ENCODE results near the gene KHK. TPM values are rescaled to one million over a fixed set of nuclear protein-coding genes. Genes with fewer than 3 reads are reported as not detected.

The KHK gene
- total RNA-seq (1.7 TPM), polyA plus RNA-seq (6.8 TPM)

DNA sequence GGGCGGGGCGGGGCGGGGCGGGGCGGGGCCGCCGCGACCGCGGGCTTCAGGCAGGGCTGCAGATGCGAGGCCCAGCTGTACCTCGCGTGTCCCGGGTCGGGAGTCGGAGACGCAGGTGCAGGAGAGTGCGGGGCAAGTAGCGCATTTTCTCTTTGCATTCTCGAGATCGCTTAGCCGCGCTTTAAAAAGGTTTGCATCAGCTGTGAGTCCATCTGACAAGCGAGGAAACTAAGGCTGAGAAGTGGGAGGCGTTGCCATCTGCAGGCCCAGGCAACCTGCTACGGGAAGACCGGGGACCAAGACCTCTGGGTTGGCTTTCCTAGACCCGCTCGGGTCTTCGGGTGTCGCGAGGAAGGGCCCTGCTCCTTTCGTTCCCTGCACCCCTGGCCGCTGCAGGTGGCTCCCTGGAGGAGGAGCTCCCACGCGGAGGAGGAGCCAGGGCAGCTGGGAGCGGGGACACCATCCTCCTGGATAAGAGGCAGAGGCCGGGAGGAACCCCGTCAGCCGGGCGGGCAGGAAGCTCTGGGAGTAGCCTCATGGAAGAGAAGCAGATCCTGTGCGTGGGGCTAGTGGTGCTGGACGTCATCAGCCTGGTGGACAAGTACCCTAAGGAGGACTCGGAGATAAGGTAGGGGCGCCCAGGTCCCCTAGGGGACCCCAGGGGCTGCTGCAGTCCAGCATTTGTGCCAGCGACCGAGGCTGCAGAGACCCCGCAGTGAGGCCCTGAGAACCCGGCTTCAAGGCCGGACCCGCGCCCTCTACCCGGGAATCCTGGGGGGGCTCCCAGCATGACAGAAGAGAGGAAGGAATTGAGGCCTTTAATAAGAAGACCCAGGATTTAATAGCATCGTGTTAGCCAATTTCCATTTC lies at the start of gene KHK:
Gene KHK (plus strand): TSS at position 49 of the 870 bp plus-strand sequence. CDS start 488 bp downstream, at position 537.
- no peak for DNase-seq (ENCODE audit: extremely low spot score)
- Histone ChIP-seq H3K4me1 (ENCODE audit: insufficient read depth) (peaks cover 1% of the 10 kb centered on the region), H3K27ac (ENCODE audit: low read depth) (peak within 1 kb of the TSS; percentile 79), H3K4me3 (ENCODE audit: low read depth, low read length) (peak within 1 kb of the TSS; percentile 60), H3K36me3 (ENCODE audit: insufficient read depth) (no peaks in the 10 kb centered on the region)
- 9% methylated on average over 54 of the region's 54 CpGs for WGBS

DNA sequence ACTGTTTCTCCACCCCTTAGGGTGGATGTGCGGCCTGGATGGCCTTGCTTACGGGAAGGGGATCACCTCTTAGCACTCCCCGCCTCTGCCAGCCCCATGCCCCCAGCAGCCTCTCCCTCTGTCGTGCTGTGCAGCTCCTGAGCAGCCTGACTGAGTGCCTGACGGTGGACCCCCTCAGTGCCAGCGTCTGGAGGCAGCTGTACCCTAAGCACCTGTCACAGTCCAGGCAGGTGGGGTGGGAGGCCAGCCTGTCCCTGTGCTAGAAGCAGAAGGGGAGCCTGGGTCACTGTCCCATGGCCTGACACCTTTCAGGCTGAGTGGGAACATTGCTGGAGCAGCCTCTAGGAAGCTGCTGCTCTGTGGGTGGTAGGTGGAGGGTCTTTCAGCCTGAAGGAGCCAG lies 48.6 kb upstream of the KHK start:
- DNase-seq (ENCODE audit: extremely low spot score) = no peak
- no peaks in the 10 kb centered on the region for H3K36me3 ChIP-seq (ENCODE audit: insufficient read depth)
- no peaks in the 10 kb centered on the region for H3K4me1 ChIP-seq (ENCODE audit: insufficient read depth)
- 93% methylated on average over 6 of the region's 6 CpGs for WGBS
- H3K4me3 ChIP-seq (ENCODE audit: low read depth, low read length) = no peak overlapping the region
- no peak overlapping the region for H3K27ac ChIP-seq (ENCODE audit: low read depth)

GRCh38 chr2:27038631-27039339 lies 47.8 kb upstream of the KHK start:
- no peak for DNase-seq (ENCODE audit: extremely low spot score)
- no peaks in the 10 kb centered on the region for H3K36me3 ChIP-seq (ENCODE audit: insufficient read depth)
- no peaks in the 10 kb centered on the region for H3K4me1 ChIP-seq (ENCODE audit: insufficient read depth)
- H3K27ac ChIP-seq (ENCODE audit: low read depth) = no peak overlapping the region
- no peak overlapping the region for H3K4me3 ChIP-seq (ENCODE audit: low read depth, low read length)
- 85% methylated on average over 17 of the region's 17 CpGs for WGBS

DNA sequence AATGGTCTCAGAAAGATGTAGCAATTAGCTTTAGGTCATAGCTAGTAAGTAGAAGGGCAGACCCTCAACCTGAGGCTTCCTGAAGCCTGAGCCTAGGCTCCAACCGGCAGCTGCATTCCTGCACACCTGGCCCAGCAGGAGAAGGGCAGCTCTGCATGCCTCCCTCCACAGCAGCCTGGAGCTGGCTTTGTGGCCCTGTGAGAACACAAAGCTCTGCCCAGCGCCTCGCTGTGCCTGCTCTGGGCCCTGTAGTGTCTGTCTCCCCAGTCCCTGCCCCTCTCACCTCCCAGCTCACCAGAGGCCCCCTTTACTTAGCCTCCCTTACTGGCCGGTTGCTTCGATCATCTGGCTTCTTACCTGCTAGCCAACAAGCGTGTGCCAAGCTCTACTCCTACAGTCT lies 47.1 kb upstream of the KHK start:
- Histone ChIP-seq H3K36me3 (ENCODE audit: insufficient read depth) (no peaks in the 10 kb centered on the region), H3K4me3 (ENCODE audit: low read depth, low read length) (no peak overlapping the region), H3K4me1 (ENCODE audit: insufficient read depth) (no peaks in the 10 kb centered on the region), H3K27ac (ENCODE audit: low read depth) (no peak overlapping the region)
- WGBS = 91% methylated on average over 6 of the region's 6 CpGs
- no peak for DNase-seq (ENCODE audit: extremely low spot score)

DNA sequence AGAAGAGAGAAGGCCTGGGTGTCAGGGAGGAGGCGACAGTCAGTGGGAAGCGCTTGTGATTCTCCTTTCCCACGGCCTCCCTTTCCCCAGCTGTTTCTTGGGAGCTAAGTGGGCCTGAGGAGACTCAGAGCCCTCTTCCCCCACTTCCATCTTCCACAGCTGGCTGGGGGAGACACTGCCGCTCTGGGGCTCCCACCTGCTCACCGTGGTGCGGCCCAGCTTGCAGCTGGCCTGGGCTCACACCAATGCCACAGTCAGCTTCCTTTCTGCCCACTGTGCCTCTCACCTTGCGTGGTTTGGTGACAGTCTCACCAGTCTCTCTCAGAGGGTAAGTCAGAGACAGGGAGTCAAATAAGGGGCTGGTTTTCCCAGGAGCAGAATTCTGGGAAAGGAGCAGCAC lies 46.7 kb upstream of the KHK start:
- Histone ChIP-seq H3K4me1 (ENCODE audit: insufficient read depth) (no peaks in the 10 kb centered on the region), H3K4me3 (ENCODE audit: low read depth, low read length) (no peak overlapping the region), H3K36me3 (ENCODE audit: insufficient read depth) (no peaks in the 10 kb centered on the region), H3K27ac (ENCODE audit: low read depth) (no peak overlapping the region)
- DNase-seq (ENCODE audit: extremely low spot score) = no peak
- WGBS = 92% methylated on average over 7 of the region's 7 CpGs

DNA sequence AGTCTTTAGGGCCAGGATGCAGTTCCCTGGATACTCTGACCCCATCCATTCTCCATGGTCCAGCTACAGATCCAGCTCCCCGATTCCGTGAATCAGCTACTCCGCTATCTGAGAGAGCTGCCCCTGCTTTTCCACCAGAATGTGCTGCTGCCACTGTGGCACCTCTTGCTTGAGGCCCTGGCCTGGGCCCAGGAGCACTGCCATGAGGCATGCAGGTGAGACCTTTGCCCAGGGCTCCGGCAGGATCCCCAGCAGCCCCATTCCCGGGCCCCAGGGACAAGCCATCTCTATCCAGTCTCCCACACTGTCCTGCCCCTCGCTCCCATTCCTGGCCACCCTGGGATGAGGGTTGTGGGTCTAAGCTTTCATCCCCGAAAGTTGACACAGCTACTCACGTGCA lies 46.3 kb upstream of the KHK start:
- WGBS = 95% methylated on average over 8 of the region's 8 CpGs
- DNase-seq (ENCODE audit: extremely low spot score) = no peak
- H3K36me3 ChIP-seq (ENCODE audit: insufficient read depth) = no peaks in the 10 kb centered on the region
- H3K4me3 ChIP-seq (ENCODE audit: low read depth, low read length) = no peak overlapping the region
- H3K4me1 ChIP-seq (ENCODE audit: insufficient read depth) = no peaks in the 10 kb centered on the region
- no peak overlapping the region for H3K27ac ChIP-seq (ENCODE audit: low read depth)

- H3K4me3 ChIP-seq (ENCODE audit: low read depth, low read length) = no peak overlapping the region
- WGBS = 28% methylated on average over 5 of the region's 5 CpGs
- no peaks in the 10 kb centered on the region for H3K4me1 ChIP-seq (ENCODE audit: insufficient read depth)
- DNase-seq (ENCODE audit: extremely low spot score) = no peak
- no peak overlapping the region for H3K27ac ChIP-seq (ENCODE audit: low read depth)
- no peaks in the 10 kb centered on the region for H3K36me3 ChIP-seq (ENCODE audit: insufficient read depth)
These were observed 44.8 kb upstream of the KHK start for GRCh38 chr2:27041752-27042151.

DNA sequence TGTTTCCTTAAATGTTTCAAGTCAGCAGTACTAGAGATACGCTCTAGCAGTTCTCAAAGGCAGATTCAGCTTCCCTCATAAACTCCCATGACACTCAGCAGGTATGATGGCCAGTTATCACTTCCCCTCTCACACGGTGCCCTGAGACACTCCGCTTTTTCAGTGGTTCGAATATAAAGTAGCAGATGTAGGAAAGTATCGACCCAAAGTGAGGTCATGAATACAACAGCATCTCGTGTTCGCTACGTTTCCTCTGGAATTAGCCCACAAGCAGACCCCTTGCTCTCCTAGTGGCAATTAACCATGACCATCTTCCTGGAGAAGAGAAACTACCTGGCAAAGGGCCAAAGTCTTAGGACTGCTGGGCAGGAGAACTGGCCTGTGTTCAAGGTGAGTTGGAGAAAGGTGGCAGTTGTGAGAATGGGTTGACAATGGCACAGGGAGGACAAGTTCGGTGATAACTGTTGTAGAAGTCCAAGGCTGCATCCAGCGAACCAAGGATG lies 44.4 kb upstream of the KHK start:
- no peak overlapping the region for H3K4me3 ChIP-seq (ENCODE audit: low read depth, low read length)
- H3K4me1 ChIP-seq (ENCODE audit: insufficient read depth) = no peaks in the 10 kb centered on the region
- no peak for DNase-seq (ENCODE audit: extremely low spot score)
- no peak overlapping the region for H3K27ac ChIP-seq (ENCODE audit: low read depth)
- 50% methylated on average over 10 of the region's 10 CpGs for WGBS
- H3K36me3 ChIP-seq (ENCODE audit: insufficient read depth) = no peaks in the 10 kb centered on the region

GRCh38 chr2:27042985-27043634 lies 43.5 kb upstream of the KHK start:
- DNase-seq (ENCODE audit: extremely low spot score) = no peak
- H3K27ac ChIP-seq (ENCODE audit: low read depth) = no peak overlapping the region
- no peak overlapping the region for H3K4me3 ChIP-seq (ENCODE audit: low read depth, low read length)
- 65% methylated on average over 7 of the region's 7 CpGs for WGBS
- H3K36me3 ChIP-seq (ENCODE audit: insufficient read depth) = no peaks in the 10 kb centered on the region
- no peaks in the 10 kb centered on the region for H3K4me1 ChIP-seq (ENCODE audit: insufficient read depth)

DNA sequence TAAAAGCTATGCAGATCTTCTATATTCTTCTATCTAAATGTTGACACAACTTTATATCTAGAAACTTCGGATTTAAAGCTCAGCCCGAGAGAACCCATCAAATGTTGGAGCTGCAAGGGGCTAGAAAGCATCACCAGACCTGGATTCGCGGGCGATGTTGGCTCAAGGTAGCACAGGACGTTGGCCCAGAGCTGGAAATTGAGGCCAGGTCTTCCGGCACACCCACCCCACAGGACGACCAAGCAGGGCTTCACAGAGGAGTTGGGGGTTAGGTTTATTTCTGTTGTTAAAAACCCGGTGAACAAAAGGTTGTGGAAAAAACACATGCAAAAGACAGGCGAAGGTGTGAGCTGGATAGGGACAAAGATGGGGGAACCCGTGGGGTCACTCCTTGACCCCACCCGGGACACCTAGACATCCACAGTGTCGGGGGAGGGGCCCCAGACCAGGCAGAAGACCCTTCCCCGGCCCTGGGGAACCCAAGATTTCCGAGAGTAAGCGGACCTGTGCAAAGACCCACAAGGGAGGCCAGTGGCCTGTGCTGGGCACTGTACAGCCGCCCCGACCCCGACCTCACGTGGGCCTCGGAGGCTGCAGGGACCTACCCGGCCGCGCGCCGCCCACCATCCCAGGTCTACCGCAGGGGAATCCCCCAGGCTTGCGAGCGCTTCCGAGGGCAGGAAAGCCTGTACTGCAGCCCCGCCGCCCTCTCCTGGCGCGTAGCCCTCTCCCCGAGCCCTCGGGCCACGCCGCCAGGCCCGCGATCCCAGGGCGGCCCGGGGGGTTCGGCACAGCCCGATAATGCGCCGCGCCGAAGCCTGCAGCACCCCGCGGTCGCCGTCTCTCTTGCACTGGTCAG lies 36.9 kb upstream of the KHK start:
- WGBS = 7% methylated on average over 52 of the region's 52 CpGs
- Histone ChIP-seq H3K4me1 (ENCODE audit: insufficient read depth) (no peaks in the 10 kb centered on the region), H3K4me3 (ENCODE audit: low read depth, low read length) (peak overlapping the region; percentile 58), H3K27ac (ENCODE audit: low read depth) (peak overlapping the region; percentile 70), H3K36me3 (ENCODE audit: insufficient read depth) (no peaks in the 10 kb centered on the region)
- DNase-seq (ENCODE audit: extremely low spot score) = no peak

DNA sequence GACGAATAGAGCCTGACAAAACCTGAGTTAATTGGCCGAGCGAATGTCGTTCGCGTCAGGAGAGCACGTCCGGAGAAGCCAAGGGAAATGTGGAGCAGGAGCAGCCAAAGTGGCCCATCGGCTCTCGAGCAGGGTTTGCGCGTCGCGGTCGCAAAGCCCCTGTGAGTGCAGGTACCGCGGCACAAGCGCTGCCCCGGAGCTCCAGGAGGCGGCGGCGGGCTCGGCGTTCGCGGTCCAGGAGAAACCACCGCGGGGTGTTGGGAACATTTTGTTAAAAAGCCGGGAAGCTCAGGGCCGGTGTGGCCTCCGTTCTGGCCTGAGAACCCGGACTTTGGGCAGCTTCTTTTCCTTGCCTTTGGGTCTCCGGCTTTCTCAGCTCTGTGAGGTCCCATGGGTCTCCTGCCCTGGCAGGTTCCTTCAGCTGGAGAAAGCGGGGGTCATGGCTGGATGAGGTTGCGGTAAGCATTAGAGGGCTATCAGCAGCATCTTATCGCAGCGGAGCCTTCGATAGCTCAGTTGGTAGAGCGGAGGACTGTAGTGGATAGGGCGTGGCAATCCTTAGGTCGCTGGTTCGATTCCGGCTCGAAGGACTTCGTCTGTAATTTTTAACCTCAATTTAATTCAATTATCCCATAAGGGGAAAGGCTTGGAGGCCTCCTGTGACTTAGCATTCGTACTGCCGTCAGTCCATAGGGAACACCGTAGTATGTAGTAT lies 36.1 kb upstream of the KHK start:
- Histone ChIP-seq H3K4me1 (ENCODE audit: insufficient read depth) (no peaks in the 10 kb centered on the region), H3K27ac (ENCODE audit: low read depth) (peak overlapping the region; percentile 79), H3K36me3 (ENCODE audit: insufficient read depth) (no peaks in the 10 kb centered on the region), H3K4me3 (ENCODE audit: low read depth, low read length) (peak overlapping the region; percentile 74)
- WGBS = under 1% methylated on average over 48 of the region's 48 CpGs
- DNase-seq (ENCODE audit: extremely low spot score) = peak; percentile 96

GRCh38 chr2:27050996-27051901 lies 35.3 kb upstream of the KHK start, which contains the start of gene AGBL5:
AGBL5 (plus strand) TSS chr2:27051668; CDS start chr2:27052959, 1,291 bp downstream.
- peak; percentile 88 for DNase-seq (ENCODE audit: extremely low spot score)
- Histone ChIP-seq H3K27ac (ENCODE audit: low read depth) (peak within 1 kb of the TSS; percentile 82), H3K36me3 (ENCODE audit: insufficient read depth) (no peaks in the 10 kb centered on the region), H3K4me3 (ENCODE audit: low read depth, low read length) (peak within 1 kb of the TSS; percentile 74), H3K4me1 (ENCODE audit: insufficient read depth) (no peaks in the 10 kb centered on the region)
- under 1% methylated on average over 67 of the region's 67 CpGs for whole genome bisulfite sequencing
